PC-9 (cell line): ENCODE data around the gene SRGAP3. TPM values are rescaled to one million over a fixed set of nuclear protein-coding genes. Genes with fewer than 3 reads are reported as not detected.

Experiments
- BruUV-seq: library from RNA; stranded (reverse); fragments of 400-500 nt; replicated peaks from 2 replicates; lab custom pipeline; 2021; lab: Mats Ljungman, UMichigan
- CTCF ChIA-PET: fragments of 300-600 bp; sonication (Branson Sonifier 250); formaldehyde crosslinking; loops from one replicate; lab custom pipeline; 2022; ENCODE audit warnings: antibody characterized with exemption; lab: Charles Lee
- POLR2A ChIA-PET: fragments of 300-600 bp; sonication (Branson Sonifier 250); formaldehyde crosslinking; loops from one replicate; lab custom pipeline; 2022; ENCODE audit warnings: antibody characterized with exemption; ENCODE audit not compliant: unreplicated experiment; lab: Charles Lee
- DNase-seq, 2 experiments: peaks; one replicate each; pipeline versions ENCODE4 v3.0.0 to v3.0.0-alpha.2; 2015 to 2022; ENCODE audit warnings: mixed read lengths in 1 of 2
- H2AFZ ChIP-seq: fragments of 200-600 bp; sonication (generic); 2 replicates; pipeline ENCODE4 v1.8.1; 2017; ENCODE audit warnings: antibody characterized with exemption
- H3F3A ChIP-seq: fragments of 200-600 bp; sonication (generic); 2 replicates; pipeline ENCODE4 v1.8.1; 2017; ENCODE audit warnings: antibody characterized with exemption, mild to moderate bottlenecking, low read depth; ENCODE audit not compliant: insufficient read depth
- H3K27ac ChIP-seq: fragments of 200-600 bp; sonication (generic); 2 replicates; pipeline ENCODE4 v1.6.1; 2016; ENCODE audit warnings: mixed run types
- H3K27me3 ChIP-seq: fragments of 200-600 bp; sonication (generic); 2 replicates; pipeline ENCODE4 v1.6.1; 2016; ENCODE audit warnings: low read depth, mixed run types; ENCODE audit not compliant: insufficient read depth
- H3K36me3 ChIP-seq: fragments of 200-600 bp; sonication (generic); 2 replicates; pipeline ENCODE4 v1.6.1; 2016; ENCODE audit warnings: low read depth, mixed run types
- H3K4me1 ChIP-seq: fragments of 200-600 bp; sonication (generic); replicated peaks from 2 replicates; pipeline ENCODE4 v1.6.1; 2016; ENCODE audit warnings: mixed run types; ENCODE audit not compliant: insufficient read depth
- H3K4me2 ChIP-seq: fragments of 200-600 bp; sonication (generic); 2 replicates; pipeline ENCODE4 v1.6.1; 2017; ENCODE audit warnings: mixed run types
- H3K4me3 ChIP-seq: fragments of 200-600 bp; sonication (generic); 2 replicates; pipeline ENCODE4 v1.6.1; 2016; ENCODE audit warnings: mixed run types
- H3K79me2 ChIP-seq: fragments of 200-600 bp; sonication (generic); 2 replicates; pipeline ENCODE4 v1.6.1; 2017; ENCODE audit warnings: low read depth, mixed run types
- H3K9me2 ChIP-seq: fragments of 200-600 bp; sonication (generic); 2 replicates; pipeline ENCODE4 v1.8.1; 2017; ENCODE audit warnings: mild to moderate bottlenecking; ENCODE audit not compliant: insufficient read depth
- H3K9me3 ChIP-seq: fragments of 200-600 bp; sonication (generic); 2 replicates; pipeline ENCODE4 v1.8.1; 2016; ENCODE audit warnings: low read depth; ENCODE audit not compliant: insufficient read depth
- H4K20me1 ChIP-seq: fragments of 200-600 bp; sonication (generic); 2 replicates; pipeline ENCODE4 v1.8.1; 2017; ENCODE audit not compliant: insufficient read depth
- EZH2 ChIP-seq: fragments of 200-600 bp; sonication (generic); IDR thresholded peaks from 2 replicates; pipeline ENCODE4 v1.8.0; 2017; ENCODE audit warnings: antibody characterized with exemption, low read depth
- intact Hi-C: fragments of 100-400 bp; cut with micrococcal nuclease; formaldehyde crosslinking; loops from one replicate; pipeline ENCODE4 v1.10.0; 2022; ENCODE audit not compliant: unreplicated experiment
- total RNA-seq: library from RNA; stranded (reverse); gene quantifications from 2 replicates; pipeline ENCODE4 v1.2.3, GENCODE V29; 2021
- TF ChIP-seq, protein P1 (sequence below): fragments of 200-600 bp; sonication (generic); conservative IDR thresholded peaks from 2 replicates; pipeline ENCODE4 v1.6.1; 2017; ENCODE audit warnings: mixed run types, antibody characterized with exemption, mild to moderate bottlenecking, moderate library complexity

SRGAP3 gene
- total RNA-seq, 1 experiment from 2014 or later = 17.5 TPM

DNA sequence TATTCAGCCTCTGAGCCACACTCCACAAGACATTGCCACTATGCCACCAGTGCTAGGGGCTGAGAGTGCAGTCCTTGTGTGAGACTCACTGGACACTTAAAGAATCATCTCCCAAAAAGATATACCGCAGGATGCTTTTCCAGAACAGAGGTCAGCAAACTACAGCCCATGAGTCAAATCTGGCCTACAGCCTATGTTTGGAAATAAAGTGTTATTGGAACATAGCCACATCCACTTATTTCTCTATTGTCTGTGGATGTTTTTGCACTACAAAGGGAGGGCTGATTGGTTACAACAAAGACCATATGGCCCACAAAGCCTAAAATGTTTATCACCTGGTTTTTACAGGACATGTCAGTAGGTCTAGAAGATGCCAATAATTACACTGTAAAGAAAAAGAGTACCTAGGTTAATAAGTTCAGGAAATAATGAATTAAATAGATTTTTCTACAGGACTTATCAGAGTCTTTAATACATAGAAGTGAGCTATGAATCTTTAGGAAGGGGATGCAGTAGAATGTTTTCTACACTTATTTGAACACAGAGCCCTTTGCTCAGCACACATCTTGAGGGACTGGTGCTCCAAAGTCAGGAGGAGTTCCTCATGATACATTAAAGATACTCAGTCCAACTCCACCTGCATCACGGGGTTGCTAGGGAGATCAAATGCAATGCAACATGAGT, 26.3 kb downstream of the SRGAP3 start:
- ChIA-PET POLR2A (no interaction called here), CTCF (no interaction called here)
- TF ChIP-seq, protein P1, sequence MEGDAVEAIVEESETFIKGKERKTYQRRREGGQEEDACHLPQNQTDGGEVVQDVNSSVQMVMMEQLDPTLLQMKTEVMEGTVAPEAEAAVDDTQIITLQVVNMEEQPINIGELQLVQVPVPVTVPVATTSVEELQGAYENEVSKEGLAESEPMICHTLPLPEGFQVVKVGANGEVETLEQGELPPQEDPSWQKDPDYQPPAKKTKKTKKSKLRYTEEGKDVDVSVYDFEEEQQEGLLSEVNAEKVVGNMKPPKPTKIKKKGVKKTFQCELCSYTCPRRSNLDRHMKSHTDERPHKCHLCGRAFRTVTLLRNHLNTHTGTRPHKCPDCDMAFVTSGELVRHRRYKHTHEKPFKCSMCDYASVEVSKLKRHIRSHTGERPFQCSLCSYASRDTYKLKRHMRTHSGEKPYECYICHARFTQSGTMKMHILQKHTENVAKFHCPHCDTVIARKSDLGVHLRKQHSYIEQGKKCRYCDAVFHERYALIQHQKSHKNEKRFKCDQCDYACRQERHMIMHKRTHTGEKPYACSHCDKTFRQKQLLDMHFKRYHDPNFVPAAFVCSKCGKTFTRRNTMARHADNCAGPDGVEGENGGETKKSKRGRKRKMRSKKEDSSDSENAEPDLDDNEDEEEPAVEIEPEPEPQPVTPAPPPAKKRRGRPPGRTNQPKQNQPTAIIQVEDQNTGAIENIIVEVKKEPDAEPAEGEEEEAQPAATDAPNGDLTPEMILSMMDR = no peak
- TF ChIP-seq EZH2 = no peak
- Histone ChIP-seq H3K9me2 (no peaks in the 10 kb centered on the region), H3K36me3 (no peaks in the 10 kb centered on the region), H3K79me2 (no peaks in the 10 kb centered on the region), H3K9me3 (no peaks in the 10 kb centered on the region), H3K4me2 (no peak overlapping the region), H3K4me1 (no peaks in the 10 kb centered on the region), H3K27me3 (no peaks in the 10 kb centered on the region), H3K4me3 (no peak overlapping the region), H2AFZ (no peak overlapping the region), H3K27ac (no peak overlapping the region), H3F3A (no peaks in the 10 kb centered on the region), H4K20me1 (no peaks in the 10 kb centered on the region)
- DNase-seq = no peak
- intact Hi-C loops = no loop called here
- no TSS peak for BruUV-seq

GRCh38 chr3:9222049-9222448, 27.4 kb downstream of the SRGAP3 start:
- Histone ChIP-seq H3K9me3 (no peaks in the 10 kb centered on the region), H3K36me3 (no peaks in the 10 kb centered on the region), H3K79me2 (no peaks in the 10 kb centered on the region), H3K27ac (no peak overlapping the region), H3F3A (no peaks in the 10 kb centered on the region), H2AFZ (no peak overlapping the region), H3K27me3 (no peaks in the 10 kb centered on the region), H3K9me2 (no peaks in the 10 kb centered on the region), H3K4me2 (no peak overlapping the region), H3K4me3 (no peak overlapping the region), H4K20me1 (no peaks in the 10 kb centered on the region), H3K4me1 (no peaks in the 10 kb centered on the region)
- BruUV-seq = no TSS peak
- POLR2A ChIA-PET = no interaction called here
- CTCF ChIA-PET = no interaction called here
- TF ChIP-seq, protein P1 = no peak
- TF ChIP-seq EZH2 = no peak
- no peak for DNase-seq
- intact Hi-C loops = no loop called here

DNA sequence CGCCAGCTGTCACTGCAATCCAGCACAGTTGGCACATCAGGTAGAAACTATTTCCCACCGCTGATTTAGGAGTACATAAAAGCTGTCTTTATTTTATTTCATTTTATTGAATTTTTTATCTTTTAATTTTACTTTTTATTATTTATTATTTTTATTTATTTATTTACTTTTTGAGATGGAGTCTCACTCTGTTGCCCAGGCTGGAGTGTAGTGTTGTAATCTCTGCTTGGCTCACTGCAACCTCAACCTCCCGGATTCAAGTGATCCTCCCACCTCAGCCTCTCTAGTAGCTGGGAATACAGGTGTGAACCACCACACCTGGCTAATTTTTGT, 31.0 kb downstream of the SRGAP3 start:
- no peak overlapping the region for H3K27ac ChIP-seq
- no peak overlapping the region for H3K4me3 ChIP-seq
- ChIA-PET CTCF (no interaction called here), POLR2A (no interaction called here)
- no peak overlapping the region for H3K4me2 ChIP-seq
- intact Hi-C loops = no loop called here
- no peaks in the 10 kb centered on the region for H3K36me3 ChIP-seq
- TF ChIP-seq, protein P1 = no peak
- TF ChIP-seq EZH2 = no peak
- H3K9me3 ChIP-seq = no peaks in the 10 kb centered on the region
- peaks cover 7% of the 10 kb centered on the region; the same call in 1 of the 2 replicates for H3F3A ChIP-seq
- BruUV-seq = no TSS peak
- H2AFZ ChIP-seq = no peak overlapping the region
- H3K27me3 ChIP-seq = no peaks in the 10 kb centered on the region
- no peak for DNase-seq
- no peaks in the 10 kb centered on the region for H4K20me1 ChIP-seq
- no peaks in the 10 kb centered on the region for H3K9me2 ChIP-seq
- H3K79me2 ChIP-seq = no peaks in the 10 kb centered on the region
- H3K4me1 ChIP-seq = peaks cover 14% of the 10 kb centered on the region
